GM18519 (cell line): ENCODE measurements around the gene ALDOA.

ENCODE experiments used
- ATAC-seq: cut with Tn5 transposase; IDR thresholded peaks from one replicate; pipeline ENCODE4 v1.9.1; 2021; ENCODE audit warnings: mild to moderate bottlenecking, moderate library complexity; ENCODE audit not compliant: unreplicated experiment, low FRiP score

The ALDOA gene

DNA sequence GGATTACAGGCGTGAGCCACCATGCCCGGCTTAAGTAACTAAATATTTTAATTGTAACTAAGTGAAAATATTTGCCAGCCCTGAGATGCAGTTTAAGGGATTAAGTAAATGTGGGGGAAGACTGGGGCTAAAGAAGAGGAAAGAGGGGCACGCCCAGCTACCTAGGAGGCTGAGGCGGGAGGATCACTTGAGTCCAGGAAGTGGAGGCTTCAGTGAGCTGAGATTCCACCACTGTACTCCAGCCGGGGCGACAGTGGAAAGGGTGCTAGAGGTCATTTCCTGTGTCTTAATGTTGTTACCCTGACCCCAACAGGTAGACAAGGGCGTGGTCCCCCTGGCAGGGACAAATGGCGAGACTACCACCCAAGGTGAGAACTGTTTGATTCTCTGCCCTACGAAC lies 2.8 kb downstream of the ALDOA start:
- no peak for ATAC-seq

- ATAC-seq = no peak
These were observed 3.4 kb downstream of the ALDOA start for GRCh38 chr16:30068750-30069610.

- no peak for ATAC-seq
These were observed 4.3 kb downstream of the ALDOA start for GRCh38 chr16:30069611-30070462.

GRCh38 chr16:30070490-30070889 lies 4.9 kb downstream of the ALDOA start:
- no peak for ATAC-seq

GRCh38 chr16:30075503-30076275 lies 10.1 kb downstream of the ALDOA start, which contains the start of gene PPP4C:
TSS of gene PPP4C (plus strand) at chr16:30075994. CDS start at chr16:30076378, 384 bp downstream.
- ATAC-seq = no peak

- no peak for ATAC-seq
These were observed 10.8 kb downstream of the ALDOA start for GRCh38 chr16:30076276-30076791.

- ATAC-seq = no peak
These were observed 12.1 kb downstream of the ALDOA start for GRCh38 chr16:30077656-30078055.

DNA sequence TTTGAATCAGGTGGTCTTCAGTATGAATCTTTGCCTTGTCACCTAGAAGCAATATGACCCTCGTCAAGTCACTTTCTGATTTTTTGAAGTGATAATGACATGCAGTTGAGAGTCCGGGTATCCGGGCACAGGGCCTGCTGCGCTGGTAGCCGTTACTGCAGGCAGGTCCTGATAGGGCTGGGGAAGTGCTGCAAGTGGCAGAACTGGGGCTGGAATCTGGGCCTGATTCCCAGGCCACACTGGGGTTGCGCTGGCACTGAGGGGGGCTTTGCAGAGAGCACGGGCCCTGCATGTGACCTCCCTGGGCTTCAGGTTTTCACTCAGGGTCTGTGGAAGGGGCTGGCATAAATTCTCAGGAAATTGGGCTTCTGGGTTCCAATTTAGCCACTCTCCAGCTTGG lies 13.2 kb downstream of the ALDOA start:
- no peak for ATAC-seq

- no peak for ATAC-seq
These were observed 13.9 kb downstream of the ALDOA start for GRCh38 chr16:30079480-30079879.

- no peak for ATAC-seq
These were observed 17.1 kb downstream of the ALDOA start for GRCh38 chr16:30082545-30083090.

DNA sequence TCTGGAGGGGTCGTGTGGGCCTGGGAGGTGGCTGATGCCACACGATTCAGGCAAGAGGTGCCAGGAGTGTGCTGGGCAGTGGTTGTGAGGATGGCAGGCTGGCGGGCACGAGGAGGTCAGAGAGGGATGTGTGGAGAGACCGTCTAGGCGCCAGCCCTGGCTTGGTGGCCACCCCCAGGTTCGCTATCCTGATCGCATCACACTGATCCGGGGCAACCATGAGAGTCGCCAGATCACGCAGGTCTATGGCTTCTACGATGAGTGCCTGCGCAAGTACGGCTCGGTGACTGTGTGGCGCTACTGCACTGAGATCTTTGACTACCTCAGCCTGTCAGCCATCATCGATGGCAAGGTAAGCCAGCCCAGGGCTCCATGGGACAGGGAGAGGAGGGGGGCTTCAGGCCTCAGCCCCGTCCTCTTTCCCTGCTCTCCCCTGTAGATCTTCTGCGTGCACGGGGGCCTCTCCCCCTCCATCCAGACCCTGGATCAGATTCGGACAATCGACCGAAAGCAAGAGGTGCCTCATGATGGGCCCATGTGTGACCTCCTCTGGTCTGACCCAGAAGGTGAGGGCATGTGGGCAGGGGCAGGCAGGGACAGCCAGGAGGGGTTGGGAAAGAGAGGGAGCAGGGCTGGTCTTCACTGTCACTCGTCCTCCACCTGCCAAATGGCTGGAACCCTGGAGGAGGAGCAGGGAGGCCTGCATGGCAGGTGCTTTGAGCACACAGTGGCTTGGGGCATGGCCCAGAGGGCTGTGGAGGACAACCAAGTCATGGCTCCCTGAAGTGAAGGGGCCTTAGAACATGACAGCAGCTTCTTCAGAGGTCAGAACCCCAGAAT lies 17.9 kb downstream of the ALDOA start:
- ATAC-seq = no peak

DNA sequence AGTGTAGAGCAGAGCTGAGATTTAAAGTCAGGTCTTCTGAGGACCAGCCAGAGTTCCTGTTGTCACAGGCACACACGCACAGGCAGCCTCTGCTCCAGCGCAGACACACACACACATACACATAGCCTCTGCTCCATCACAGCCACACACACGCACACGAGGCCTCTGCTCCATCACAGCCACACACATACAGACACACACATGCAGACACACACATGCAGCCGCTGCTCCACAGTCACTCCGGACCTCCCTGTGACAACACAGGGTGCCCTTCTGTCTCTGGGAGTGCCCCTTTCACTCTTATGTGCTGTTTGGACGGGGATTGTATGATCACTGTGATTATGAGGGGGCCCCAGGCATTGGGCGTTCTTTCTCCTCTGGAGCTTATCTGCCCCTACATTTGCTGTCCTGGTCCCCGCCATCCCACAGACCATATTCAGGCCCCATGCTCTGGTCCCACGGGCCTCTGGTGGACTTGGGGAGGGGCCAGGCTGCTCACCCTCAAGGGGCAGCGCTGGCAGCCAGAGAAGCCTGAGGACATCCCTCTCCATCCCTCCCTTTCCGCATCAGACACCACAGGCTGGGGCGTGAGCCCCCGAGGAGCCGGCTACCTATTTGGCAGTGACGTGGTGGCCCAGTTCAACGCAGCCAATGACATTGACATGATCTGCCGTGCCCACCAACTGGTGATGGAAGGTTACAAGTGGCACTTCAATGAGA lies 18.7 kb downstream of the ALDOA start:
- ATAC-seq = no peak

DNA sequence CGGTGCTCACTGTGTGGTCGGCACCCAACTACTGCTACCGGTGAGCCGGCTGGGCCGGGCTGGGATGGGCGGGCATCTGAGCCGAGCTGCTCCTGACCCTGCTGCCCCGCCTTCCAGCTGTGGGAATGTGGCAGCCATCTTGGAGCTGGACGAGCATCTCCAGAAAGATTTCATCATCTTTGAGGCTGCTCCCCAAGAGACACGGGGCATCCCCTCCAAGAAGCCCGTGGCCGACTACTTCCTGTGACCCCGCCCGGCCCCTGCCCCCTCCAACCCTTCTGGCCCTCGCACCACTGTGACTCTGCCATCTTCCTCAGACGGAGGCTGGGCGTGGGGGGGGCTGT lies 19.2 kb downstream of the ALDOA start:
- ATAC-seq = no peak

DNA sequence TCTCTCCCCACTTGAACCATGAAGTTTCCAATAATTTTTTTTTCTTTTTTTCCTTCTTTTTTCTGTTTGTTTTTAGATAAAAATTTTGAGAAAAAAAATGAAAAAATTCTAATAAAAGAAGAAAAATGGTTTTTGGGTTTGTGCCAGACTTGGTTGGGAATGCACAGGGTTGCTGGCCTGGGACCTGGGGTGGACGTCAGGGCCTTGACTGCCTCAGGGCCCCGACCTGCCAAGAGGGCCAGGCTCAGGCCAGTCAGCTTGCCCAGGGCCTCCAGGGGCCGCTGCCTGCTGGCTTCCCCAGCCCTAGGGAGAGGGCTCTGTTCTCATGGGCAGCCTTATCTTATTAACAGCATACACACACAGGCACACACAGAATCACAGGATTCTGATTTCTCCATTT lies 19.7 kb downstream of the ALDOA start:
- no peak for ATAC-seq

DNA sequence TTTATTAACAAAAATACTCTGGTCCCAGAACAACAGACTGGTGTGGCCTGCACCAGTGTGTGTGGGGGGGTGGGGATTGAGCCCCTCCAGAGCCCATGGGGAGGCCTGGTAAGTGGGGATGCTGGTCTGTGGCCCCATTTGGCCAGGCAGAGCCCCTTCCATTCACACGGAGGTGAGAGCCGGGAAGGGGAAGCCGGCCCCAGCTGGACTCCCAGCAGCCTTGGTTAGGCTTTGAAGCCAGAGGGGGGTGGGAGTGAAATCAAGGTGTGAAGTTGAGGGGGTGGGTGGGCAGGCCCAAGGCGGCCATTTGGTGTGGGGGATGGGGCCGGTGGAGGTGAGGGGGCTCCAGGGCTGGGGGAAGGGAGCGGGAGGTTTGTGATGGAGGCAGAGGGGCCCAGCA lies 20.3 kb downstream of the ALDOA start:
- ATAC-seq = no peak

GRCh38 chr16:30086291-30087140 lies 21.0 kb downstream of the ALDOA start:
- no peak for ATAC-seq

GRCh38 chr16:30087181-30087898 lies 21.8 kb downstream of the ALDOA start:
- no peak for ATAC-seq
